D721Med (cell line): ENCODE measurements around the gene TPM3.
"Not testable (repeated sequence)": the region's sequence is repeated elsewhere in the genome, so short reads cannot be mapped to it uniquely, and the experiment has no call there.

Source experiments
- DNase-seq: peaks from one replicate; pipeline ENCODE4 v3.0.0; 2011; ENCODE audit warnings: low spot score; ENCODE audit not compliant: insufficient read length
- FAIRE-seq: peaks from 2 replicates; lab custom pipeline; 2011; peaks lifted over from hg19 to GRCh38; lab: Jason Lieb, UNC
- CTCF ChIP-seq: IDR thresholded peaks from 2 replicates; pipeline ENCODE4 v1.5.1; 2012; ENCODE audit warnings: mild to moderate bottlenecking, control low read depth; ENCODE audit not compliant: insufficient read depth; ENCODE audit errors: missing control alignments

The TPM3 gene

GRCh38 chr1:154157520-154158306 is 34.2 kb downstream of the TPM3 start:
- TF ChIP-seq CTCF: no peak
- DNase-seq (no peak), FAIRE-seq (no peak)

GRCh38 chr1:154155251-154155650 is 36.6 kb downstream of the TPM3 start:
- DNase-seq (no peak), FAIRE-seq (no peak)
- TF ChIP-seq CTCF: no peak

GRCh38 chr1:154154534-154155191 is 37.2 kb downstream of the TPM3 start, which contains the start of gene NUP210L:
Gene NUP210L, minus strand, starts transcription at chr1:154155073.
- no peak for FAIRE-seq
- TF ChIP-seq CTCF: no peak
- DNase-seq: no peak

- DNase-seq: no peak
- no peak for FAIRE-seq
- TF ChIP-seq CTCF: no peak
These were observed 37.8 kb downstream of the TPM3 start for GRCh38 chr1:154154053-154154452.

- no peak for TF ChIP-seq CTCF
- no peak for DNase-seq
- no peak for FAIRE-seq
These were observed 40.6 kb downstream of the TPM3 start for GRCh38 chr1:154151311-154151710.

GRCh38 chr1:154148807-154149206 is 43.1 kb downstream of the TPM3 start:
- DNase-seq (no peak), FAIRE-seq (no peak)
- TF ChIP-seq CTCF: no peak

- FAIRE-seq, DNase-seq: not testable (repeated sequence)
These were observed 44.4 kb downstream of the TPM3 start for GRCh38 chr1:154147505-154147904.
